Neural cell (in vitro differentiated cells): Measurements from ENCODE around the gene ACOT2. TPM values are rescaled to one million over a fixed set of nuclear protein-coding genes. Genes with fewer than 3 reads are reported as not detected.

Experiments
- H2AFZ ChIP-seq: fragments of 200-600, 300-800 bp; sonication (generic), shearing (Covaris generic); 2 replicates; pipeline ENCODE4 v1.6.0; 2014; ENCODE audit warnings: low read depth, mild to moderate bottlenecking, antibody characterized with exemption, low read length, moderate library complexity
- H3F3A ChIP-seq: fragments of 200-600 bp; shearing (Covaris generic); 2 replicates; pipeline ENCODE4 v1.6.1; 2016; ENCODE audit warnings: mild to moderate bottlenecking, moderate library complexity, mixed read lengths, antibody characterized with exemption, low read length; ENCODE audit not compliant: insufficient read depth, poor library complexity, severe bottlenecking
- H3K27ac ChIP-seq: fragments of 200-600, 300-800 bp; sonication (generic), shearing (Covaris generic); 2 replicates; pipeline ENCODE4 v1.5.1; 2014; ENCODE audit warnings: mild to moderate bottlenecking, low read length, moderate library complexity
- H3K27me3 ChIP-seq: fragments of 300-800, 200-600 bp; sonication (generic), shearing (Covaris generic); 2 replicates; pipeline ENCODE4 v1.6.0; 2014; ENCODE audit warnings: mild to moderate bottlenecking, low read depth, low read length, moderate library complexity; ENCODE audit not compliant: insufficient read depth
- H3K36me3 ChIP-seq: fragments of 300-800, 200-600 bp; sonication (generic), shearing (Covaris generic); 2 replicates; pipeline ENCODE4 v1.5.1; 2014; ENCODE audit warnings: mild to moderate bottlenecking, antibody characterized with exemption, low read length, moderate library complexity; ENCODE audit not compliant: insufficient read depth
- H3K4me2 ChIP-seq: fragments of 300-800, 200-600 bp; sonication (generic), shearing (Covaris generic); 2 replicates; pipeline ENCODE4 v1.6.0; 2014; ENCODE audit warnings: mild to moderate bottlenecking, low read length
- H3K4me3 ChIP-seq: fragments of 300-800, 200-600 bp; sonication (generic), shearing (Covaris generic); 2 replicates; pipeline ENCODE4 v1.5.1; 2014; ENCODE audit warnings: mild to moderate bottlenecking, low read length, moderate library complexity
- H3K79me2 ChIP-seq: fragments of 200-600 bp; shearing (Covaris generic); replicated peaks from 2 replicates; pipeline ENCODE4 v1.6.0; 2014; ENCODE audit warnings: mild to moderate bottlenecking, low read length, moderate library complexity; ENCODE audit not compliant: insufficient read depth
- H3K9ac ChIP-seq: fragments of 300-800, 200-600 bp; sonication (generic), shearing (Covaris generic); 2 replicates; pipeline ENCODE4 v1.6.1; 2016; ENCODE audit warnings: mild to moderate bottlenecking, low read length, mixed read lengths
- H3K9me2 ChIP-seq: fragments of 200-600 bp; shearing (Covaris generic); 2 replicates; pipeline ENCODE4 v1.6.1; 2016; ENCODE audit warnings: mild to moderate bottlenecking, low read length, mixed read lengths; ENCODE audit not compliant: insufficient read depth
- H3K9me3 ChIP-seq: fragments of 200-600, 300-800 bp; sonication (generic), shearing (Covaris generic); 2 replicates; pipeline ENCODE4 v1.6.1; 2016; ENCODE audit warnings: mild to moderate bottlenecking, mixed run types, low read length, moderate library complexity, mixed read lengths
- H4K20me1 ChIP-seq: fragments of 200-600 bp; shearing (Covaris generic); 2 replicates; pipeline ENCODE4 v1.6.1; 2016; ENCODE audit warnings: mild to moderate bottlenecking, mixed run types; ENCODE audit not compliant: insufficient read depth
- CTCF ChIP-seq: fragments of 450-650 bp; IDR thresholded peaks from 2 replicates; pipeline ENCODE4 v1.5.1; 2014; ENCODE audit warnings: antibody characterized with exemption, mild to moderate bottlenecking, moderate library complexity; ENCODE audit not compliant: poor library complexity, severe bottlenecking
- EP300 ChIP-seq: fragments of 450-650 bp; conservative IDR thresholded peaks from 2 replicates; pipeline ENCODE4 v1.6.1; 2014; ENCODE audit warnings: antibody characterized with exemption, mild to moderate bottlenecking, moderate library complexity; ENCODE audit not compliant: poor library complexity, severe bottlenecking
- EZH2 ChIP-seq: fragments of 200-600, 300-800 bp; shearing (Covaris generic), sonication (generic); IDR thresholded peaks from 2 replicates; pipeline ENCODE4 v1.6.1; 2014; ENCODE audit warnings: antibody characterized with exemption, low read length, borderline replicate concordance, mild to moderate bottlenecking; ENCODE audit not compliant: insufficient read depth, poor library complexity, severe bottlenecking
- MXI1 ChIP-seq: fragments of 450-650 bp; conservative IDR thresholded peaks from 2 replicates; pipeline ENCODE4 v1.6.1; 2014; ENCODE audit warnings: antibody characterized with exemption, mild to moderate bottlenecking; ENCODE audit not compliant: poor library complexity, severe bottlenecking
- POLR2AphosphoS5 ChIP-seq: IDR thresholded peaks from 2 replicates; pipeline ENCODE4 v1.6.1; 2012
- RAD21 ChIP-seq: fragments of 450-650 bp; conservative IDR thresholded peaks from 2 replicates; pipeline ENCODE4 v1.6.1; 2014; ENCODE audit warnings: antibody characterized with exemption, mild to moderate bottlenecking, moderate library complexity
- REST ChIP-seq: IDR thresholded peaks from 2 replicates; pipeline ENCODE4 v1.6.1; 2012; ENCODE audit warnings: borderline replicate concordance
- SMC3 ChIP-seq: fragments of 450-650 bp; conservative IDR thresholded peaks from 2 replicates; pipeline ENCODE4 v1.6.1; 2014; ENCODE audit warnings: antibody characterized with exemption, mild to moderate bottlenecking, moderate library complexity; ENCODE audit not compliant: poor library complexity
- TAF1 ChIP-seq: IDR thresholded peaks from 2 replicates; pipeline ENCODE4 v1.6.1; 2012; ENCODE audit warnings: low read depth
- polyA plus RNA-seq: library from polyadenylated mRNA; depleted of rRNA; stranded (reverse); fragments of >200 nt; gene quantifications from 2 replicates; pipeline ENCODE4 v1.2.3, GENCODE V29; 2014

Gene ACOT2
- polyA plus RNA-seq, 1 donor from 2014 or later: 1.7 TPM

GRCh38 chr14:73599499-73599898, 30.5 kb downstream of the ACOT2 start:
- H3K27me3 ChIP-seq: no peaks in the 10 kb centered on the region
- no peak overlapping the region for H3K9ac ChIP-seq
- H3K36me3 ChIP-seq: no peaks in the 10 kb centered on the region
- no peak overlapping the region for H2AFZ ChIP-seq
- no peaks in the 10 kb centered on the region for H3K9me3 ChIP-seq
- H3K4me2 ChIP-seq: no peak overlapping the region
- no peaks in the 10 kb centered on the region for H3F3A ChIP-seq
- H3K9me2 ChIP-seq: no peaks in the 10 kb centered on the region
- no peaks in the 10 kb centered on the region for H3K79me2 ChIP-seq
- no peak overlapping the region for H3K4me3 ChIP-seq
- H4K20me1 ChIP-seq: no peaks in the 10 kb centered on the region
- no peak for TF ChIP-seq POLR2AphosphoS5
- TF ChIP-seq CTCF: no peak
- no peak for TF ChIP-seq EP300
- TF ChIP-seq MXI1: no peak
- no peak for TF ChIP-seq EZH2
- TF ChIP-seq SMC3: no peak
- no peak for TF ChIP-seq RAD21
- no peak for TF ChIP-seq TAF1
- TF ChIP-seq REST: no peak
- H3K27ac ChIP-seq: no peak overlapping the region

GRCh38 chr14:73602994-73603393, 34.0 kb downstream of the ACOT2 start:
- Histone ChIP-seq H3F3A (no peaks in the 10 kb centered on the region), H2AFZ (no peak overlapping the region), H3K9ac (no peak overlapping the region)

More at GRCh38 chr14:73602994-73603393, 34.0 kb downstream of the ACOT2 start:
- H3K27ac ChIP-seq: no peak overlapping the region
- no peak overlapping the region for H3K4me2 ChIP-seq
- no peak for TF ChIP-seq TAF1
- no peak for TF ChIP-seq RAD21
- no peak for TF ChIP-seq CTCF
- TF ChIP-seq REST: no peak
- no peak for TF ChIP-seq POLR2AphosphoS5
- TF ChIP-seq EP300: no peak
- no peak for TF ChIP-seq MXI1
- H4K20me1 ChIP-seq: no peaks in the 10 kb centered on the region
- no peak overlapping the region for H3K4me3 ChIP-seq
- no peaks in the 10 kb centered on the region for H3K36me3 ChIP-seq
- H3K9me2 ChIP-seq: no peaks in the 10 kb centered on the region
- no peaks in the 10 kb centered on the region for H3K79me2 ChIP-seq
- H3K9me3 ChIP-seq: no peaks in the 10 kb centered on the region
- no peaks in the 10 kb centered on the region for H3K27me3 ChIP-seq
